ENCODE measurements around the gene WDFY3. TPM values are rescaled to one million over a fixed set of nuclear protein-coding genes. Genes with fewer than 3 reads are reported as not detected.

The WDFY3 gene
- total RNA-seq, 2 donors from 2014 or later: 0.21 to 0.59 TPM

GRCh38 chr4:84877051-84877833 is 89.2 kb downstream of the WDFY3 start:
- no peak overlapping the region for H3K27ac Mint-ChIP-seq
- ATAC-seq (no peak), DNase-seq (ENCODE audit: low spot score) (no peak)
- H3K4me1 Mint-ChIP-seq (ENCODE audit: low read depth in 2 of 2): no peaks in the 10 kb centered on the region
- peaks cover 11% of the 10 kb centered on the region for H3K9me3 Mint-ChIP-seq
- no peak overlapping the region for H3K4me3 Mint-ChIP-seq
- H3K36me3 Mint-ChIP-seq: no peaks in the 10 kb centered on the region
- no peaks in the 10 kb centered on the region for H3K27me3 Mint-ChIP-seq

DNA sequence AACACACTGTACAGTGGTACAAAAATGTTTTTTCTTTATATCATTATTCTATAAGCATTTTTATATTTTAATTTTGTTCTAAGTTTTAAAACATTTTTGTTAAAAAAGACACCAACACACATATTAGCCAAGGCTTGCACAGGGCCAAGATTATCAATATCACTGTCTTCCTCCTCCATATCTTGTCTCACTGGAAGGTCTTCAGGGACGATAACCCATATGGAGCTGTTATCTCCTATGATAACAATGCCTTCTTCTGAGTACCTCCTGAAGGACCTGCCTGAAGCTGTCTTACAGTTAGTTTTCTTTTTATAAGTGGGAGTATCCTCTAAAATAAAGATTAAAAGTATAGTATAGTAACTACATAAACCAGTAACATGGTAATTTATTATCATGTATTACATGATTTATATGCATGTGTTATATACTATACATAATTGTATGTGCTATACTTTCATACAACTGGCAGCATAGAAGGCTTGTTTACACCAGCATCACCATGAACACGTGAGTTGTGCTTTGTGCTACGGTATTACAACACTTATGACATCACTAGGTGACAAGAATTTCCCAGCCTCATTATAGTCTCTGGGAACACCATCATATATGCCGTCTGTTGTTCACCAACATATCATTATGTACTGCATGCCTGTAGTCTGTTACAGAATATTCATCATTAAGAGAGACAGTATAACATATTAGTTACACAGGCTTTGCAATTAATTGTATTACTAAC is 90.7 kb downstream of the WDFY3 start:
- Mint-ChIP-seq H3K4me1 (ENCODE audit: low read depth in 2 of 2) (no peaks in the 10 kb centered on the region), H3K27me3 (no peaks in the 10 kb centered on the region), H3K9me3 (peaks cover 14% of the 10 kb centered on the region), H3K36me3 (no peaks in the 10 kb centered on the region), H3K27ac (no peak overlapping the region), H3K4me3 (no peak overlapping the region)
- DNase-seq (ENCODE audit: low spot score) (no peak), ATAC-seq (no peak)

DNA sequence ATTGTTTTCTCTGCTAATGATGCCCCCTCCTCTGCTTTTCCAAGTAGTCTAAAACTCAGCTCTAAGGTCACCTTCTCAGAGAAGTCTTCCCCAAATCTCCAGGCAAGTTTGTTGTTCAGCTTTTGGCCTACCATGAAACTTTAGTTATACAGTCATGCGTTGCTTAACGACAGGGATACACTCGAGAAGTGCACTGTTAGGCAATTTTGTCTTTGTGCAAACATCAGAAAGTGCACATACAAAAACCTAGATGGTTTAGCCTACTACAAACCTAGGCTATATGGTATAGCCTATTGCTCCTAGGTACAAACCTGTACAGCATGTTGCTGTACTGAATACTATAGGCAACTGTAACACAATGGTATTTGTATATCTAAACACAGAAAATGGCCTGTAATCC is 91.9 kb downstream of the WDFY3 start:
- ATAC-seq (no peak), DNase-seq (ENCODE audit: low spot score) (no peak)
- no peaks in the 10 kb centered on the region for H3K36me3 Mint-ChIP-seq
- H3K27me3 Mint-ChIP-seq: no peaks in the 10 kb centered on the region
- no peak overlapping the region for H3K27ac Mint-ChIP-seq
- no peak overlapping the region for H3K4me3 Mint-ChIP-seq
- H3K9me3 Mint-ChIP-seq: peaks cover 11% of the 10 kb centered on the region
- H3K4me1 Mint-ChIP-seq (ENCODE audit: low read depth in 2 of 2): no peaks in the 10 kb centered on the region

GRCh38 chr4:84870398-84871163 is 95.9 kb downstream of the WDFY3 start:
- H3K27me3 Mint-ChIP-seq: no peaks in the 10 kb centered on the region
- peaks cover 7% of the 10 kb centered on the region for H3K9me3 Mint-ChIP-seq
- ATAC-seq (no peak), DNase-seq (ENCODE audit: low spot score) (no peak)
- H3K36me3 Mint-ChIP-seq: no peaks in the 10 kb centered on the region
- H3K4me1 Mint-ChIP-seq (ENCODE audit: low read depth in 2 of 2): no peaks in the 10 kb centered on the region
- no peak overlapping the region for H3K4me3 Mint-ChIP-seq
- no peak overlapping the region for H3K27ac Mint-ChIP-seq

- DNase-seq (ENCODE audit: low spot score) (no peak), ATAC-seq (no peak)
- H3K9me3 Mint-ChIP-seq: peaks cover 5% of the 10 kb centered on the region
- no peak overlapping the region for H3K27ac Mint-ChIP-seq
- H3K27me3 Mint-ChIP-seq: no peaks in the 10 kb centered on the region
- H3K4me1 Mint-ChIP-seq (ENCODE audit: low read depth in 2 of 2): no peaks in the 10 kb centered on the region
- H3K4me3 Mint-ChIP-seq: no peak overlapping the region
- H3K36me3 Mint-ChIP-seq: no peaks in the 10 kb centered on the region
These were observed 100.2 kb downstream of the WDFY3 start for GRCh38 chr4:84866295-84866694.

DNA sequence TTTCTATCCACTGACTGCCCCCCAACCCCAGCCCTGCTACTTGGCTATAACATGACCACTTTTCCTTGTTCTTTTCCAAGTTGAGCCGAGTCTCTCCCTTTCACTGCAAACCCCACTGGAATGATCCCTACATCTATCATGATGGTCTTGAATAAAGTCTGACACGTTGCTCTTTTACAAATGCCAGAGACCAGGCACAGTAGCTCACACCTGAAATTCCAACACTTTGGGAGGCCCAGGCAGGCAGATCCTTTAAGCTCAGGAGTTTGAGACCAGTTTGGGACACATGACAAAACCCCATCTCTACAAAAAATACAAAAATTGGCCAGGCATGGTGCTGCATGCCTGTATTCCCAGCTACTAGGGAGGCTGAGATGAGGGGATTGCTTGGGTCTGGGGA is 100.9 kb downstream of the WDFY3 start:
- Mint-ChIP-seq H3K4me1 (ENCODE audit: low read depth in 2 of 2) (no peaks in the 10 kb centered on the region), H3K27ac (no peak overlapping the region), H3K36me3 (no peaks in the 10 kb centered on the region), H3K4me3 (no peak overlapping the region), H3K27me3 (no peaks in the 10 kb centered on the region), H3K9me3 (peaks cover 2% of the 10 kb centered on the region)
- DNase-seq (ENCODE audit: low spot score): no peak
- ATAC-seq: no peak

GRCh38 chr4:84862064-84862463 is 104.4 kb downstream of the WDFY3 start:
- no peaks in the 10 kb centered on the region for H3K36me3 Mint-ChIP-seq
- H3K27ac Mint-ChIP-seq: no peak overlapping the region
- DNase-seq (ENCODE audit: low spot score) (no peak), ATAC-seq (no peak)
- no peaks in the 10 kb centered on the region for H3K4me1 Mint-ChIP-seq (ENCODE audit: low read depth in 2 of 2)
- peaks cover 16% of the 10 kb centered on the region for H3K9me3 Mint-ChIP-seq
- no peak overlapping the region for H3K4me3 Mint-ChIP-seq
- no peaks in the 10 kb centered on the region for H3K27me3 Mint-ChIP-seq

GRCh38 chr4:84857296-84857695 is 109.2 kb downstream of the WDFY3 start:
- no peak overlapping the region for H3K27ac Mint-ChIP-seq
- no peak for DNase-seq (ENCODE audit: low spot score)
- no peak for ATAC-seq
- no peaks in the 10 kb centered on the region for H3K27me3 Mint-ChIP-seq
- H3K4me1 Mint-ChIP-seq (ENCODE audit: low read depth in 2 of 2): no peaks in the 10 kb centered on the region
- no peak overlapping the region for H3K4me3 Mint-ChIP-seq
- H3K9me3 Mint-ChIP-seq: peaks cover 14% of the 10 kb centered on the region
- no peaks in the 10 kb centered on the region for H3K36me3 Mint-ChIP-seq

GRCh38 chr4:84856468-84857049 is 109.9 kb downstream of the WDFY3 start:
- no peaks in the 10 kb centered on the region for H3K27me3 Mint-ChIP-seq
- ATAC-seq: no peak
- no peak for DNase-seq (ENCODE audit: low spot score)
- no peak overlapping the region for H3K4me3 Mint-ChIP-seq
- H3K27ac Mint-ChIP-seq: no peak overlapping the region
- no peaks in the 10 kb centered on the region for H3K36me3 Mint-ChIP-seq
- peaks cover 14% of the 10 kb centered on the region for H3K9me3 Mint-ChIP-seq
- H3K4me1 Mint-ChIP-seq (ENCODE audit: low read depth in 2 of 2): no peaks in the 10 kb centered on the region

DNA sequence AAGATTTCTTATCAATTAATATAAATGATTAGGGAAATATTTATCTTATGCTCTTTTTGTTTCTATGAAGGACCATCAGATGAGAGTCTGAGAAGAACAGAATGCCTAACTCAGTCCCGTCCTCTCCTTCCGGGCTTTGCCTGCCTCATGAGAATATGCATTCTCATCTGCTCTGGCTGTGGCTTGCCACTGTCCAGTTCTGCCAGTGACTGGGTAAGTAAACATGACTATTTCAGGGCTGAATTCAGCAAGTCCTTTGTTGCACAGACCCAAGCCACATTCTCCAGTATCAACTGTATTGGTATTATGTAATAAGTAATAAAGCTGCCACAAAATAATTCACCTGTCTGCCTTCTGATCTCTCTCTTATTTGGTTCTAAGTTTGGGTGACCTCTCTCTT is 110.7 kb downstream of the WDFY3 start:
- no peaks in the 10 kb centered on the region for H3K27me3 Mint-ChIP-seq
- peaks cover 14% of the 10 kb centered on the region for H3K9me3 Mint-ChIP-seq
- no peaks in the 10 kb centered on the region for H3K4me1 Mint-ChIP-seq (ENCODE audit: low read depth in 2 of 2)
- no peak for ATAC-seq
- DNase-seq (ENCODE audit: low spot score): no peak
- H3K27ac Mint-ChIP-seq: no peak overlapping the region
- H3K4me3 Mint-ChIP-seq: no peak overlapping the region
- H3K36me3 Mint-ChIP-seq: no peaks in the 10 kb centered on the region

GRCh38 chr4:84852081-84852480 is 114.4 kb downstream of the WDFY3 start:
- ATAC-seq (no peak), DNase-seq (ENCODE audit: low spot score) (no peak)
- no peak overlapping the region for H3K27ac Mint-ChIP-seq
- no peaks in the 10 kb centered on the region for H3K27me3 Mint-ChIP-seq
- H3K4me3 Mint-ChIP-seq: no peak overlapping the region
- no peaks in the 10 kb centered on the region for H3K4me1 Mint-ChIP-seq (ENCODE audit: low read depth in 2 of 2)
- H3K36me3 Mint-ChIP-seq: no peaks in the 10 kb centered on the region
- peaks cover 4% of the 10 kb centered on the region for H3K9me3 Mint-ChIP-seq

DNA sequence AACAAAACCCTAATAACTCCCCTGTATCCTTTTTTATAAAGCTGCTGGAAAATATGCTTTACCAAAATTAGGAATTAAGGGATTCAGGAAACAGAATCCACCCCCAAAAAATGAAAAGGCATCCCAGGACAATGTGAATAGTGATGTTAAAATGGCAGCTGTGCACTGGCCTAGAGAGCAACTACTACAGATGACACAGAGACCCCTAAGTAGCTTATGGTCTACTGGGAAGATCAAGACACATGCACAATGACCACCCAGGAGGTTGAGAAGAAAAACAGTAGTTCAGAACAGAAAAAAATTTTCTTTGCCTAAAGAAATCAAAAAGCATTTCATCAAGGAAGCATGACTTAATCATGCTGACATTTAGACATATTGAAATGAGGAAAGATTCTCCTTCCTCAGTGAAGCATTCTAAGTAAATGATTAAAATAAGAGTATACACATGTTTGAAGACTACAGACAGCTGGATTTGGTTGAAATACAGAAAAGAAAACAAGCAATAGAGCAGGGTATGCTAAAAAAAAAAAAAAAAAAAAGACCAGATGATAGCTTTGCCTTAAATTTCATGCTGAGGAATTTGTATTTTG is 117.3 kb downstream of the WDFY3 start:
- peaks cover 8% of the 10 kb centered on the region for H3K9me3 Mint-ChIP-seq
- H3K36me3 Mint-ChIP-seq: no peaks in the 10 kb centered on the region
- DNase-seq (ENCODE audit: low spot score) (no peak), ATAC-seq (no peak)
- no peaks in the 10 kb centered on the region for H3K27me3 Mint-ChIP-seq
- H3K27ac Mint-ChIP-seq: no peak overlapping the region
- H3K4me1 Mint-ChIP-seq (ENCODE audit: low read depth in 2 of 2): no peaks in the 10 kb centered on the region
- H3K4me3 Mint-ChIP-seq: no peak overlapping the region

- ATAC-seq: no peak
- Mint-ChIP-seq H3K4me3 (no peak overlapping the region), H3K9me3 (peaks cover 8% of the 10 kb centered on the region), H3K27ac (no peak overlapping the region), H3K4me1 (ENCODE audit: low read depth in 2 of 2) (no peaks in the 10 kb centered on the region), H3K27me3 (no peaks in the 10 kb centered on the region), H3K36me3 (no peaks in the 10 kb centered on the region)
- no peak for DNase-seq (ENCODE audit: low spot score)
These were observed 118.1 kb downstream of the WDFY3 start for GRCh38 chr4:84848432-84848831.
